G401 (cell line): Measurements from ENCODE around the gene MCM5. TPM values are rescaled to one million over a fixed set of nuclear protein-coding genes. Genes with fewer than 3 reads are reported as not detected.
"Not testable (repeated sequence)": the region's sequence is repeated elsewhere in the genome, so short reads cannot be mapped to it uniquely, and the experiment has no call there.

Experiments used
- DNase-seq: peaks from one replicate; pipeline ENCODE4 v3.0.0-alpha.2; 2015; ENCODE audit warnings: low spot score
- in situ Hi-C: cut with HindIII; loops from 2 replicates; pipeline ENCODE4 v1.10.0; 2016; ENCODE audit warnings: low sequenced_read_pairs, mixed read lengths
- total RNA-seq: library from RNA; depleted of rRNA; stranded (reverse); fragments of >200 nt; shearing (Covaris generic); gene quantifications from 2 replicates; pipeline ENCODE4 v1.2.3, GENCODE V29; 2014

The MCM5 gene
- total RNA-seq, 1 experiment from 2014 or later, result 200 TPM

GRCh38 chr22:35444685-35445399 lies 44.9 kb downstream of the MCM5 start:
- in situ Hi-C loops, result no loop called here
- no peak for DNase-seq

- DNase-seq, result no peak
- in situ Hi-C loops, result no loop called here
These were observed 46.0 kb downstream of the MCM5 start for GRCh38 chr22:35445933-35446332.

- in situ Hi-C loops, result no loop called here
- DNase-seq, result no peak
These were observed 46.4 kb downstream of the MCM5 start for GRCh38 chr22:35446365-35446764.

- no peak for DNase-seq
- in situ Hi-C loops, result no loop called here
These were observed 48.6 kb downstream of the MCM5 start for GRCh38 chr22:35448523-35448922.

- in situ Hi-C loops, result no loop called here
- no peak for DNase-seq
These were observed 50.1 kb downstream of the MCM5 start for GRCh38 chr22:35449829-35450689.

- DNase-seq, result no peak
- in situ Hi-C loops, result no loop called here
These were observed 51.1 kb downstream of the MCM5 start for GRCh38 chr22:35450824-35451569.

- in situ Hi-C loops, result no loop called here
- DNase-seq, result no peak
These were observed 51.7 kb downstream of the MCM5 start for GRCh38 chr22:35451592-35451991.

GRCh38 chr22:35452351-35452781 lies 52.4 kb downstream of the MCM5 start:
- in situ Hi-C loops, result no loop called here
- no peak for DNase-seq

- DNase-seq, result no peak
- in situ Hi-C loops, result no loop called here
These were observed 53.1 kb downstream of the MCM5 start for GRCh38 chr22:35452810-35453743.

- no peak for DNase-seq
These were observed 54.6 kb downstream of the MCM5 start for GRCh38 chr22:35454416-35455054.

GRCh38 chr22:35455529-35455928 lies 55.6 kb downstream of the MCM5 start:
- in situ Hi-C loops, result no loop called here
- DNase-seq, result no peak

More at GRCh38 chr22:35454416-35455054, 54.6 kb downstream of the MCM5 start:
- in situ Hi-C loops, result no loop called here

GRCh38 chr22:35456757-35457156 lies 56.8 kb downstream of the MCM5 start:
- in situ Hi-C loops, result no loop called here

GRCh38 chr22:35457729-35458546 lies 58.0 kb downstream of the MCM5 start:
- in situ Hi-C loops, result no loop called here
- DNase-seq, result no peak

More at GRCh38 chr22:35456757-35457156, 56.8 kb downstream of the MCM5 start:
- DNase-seq, result no peak

- DNase-seq, result no peak
- in situ Hi-C loops, result no loop called here
These were observed 58.8 kb downstream of the MCM5 start for GRCh38 chr22:35458547-35459422.

GRCh38 chr22:35459423-35459894 lies 59.5 kb downstream of the MCM5 start:
- in situ Hi-C loops, result no loop called here
- DNase-seq, result no peak

- in situ Hi-C loops, result not testable (repeated sequence)
These were observed 60.0 kb downstream of the MCM5 start for GRCh38 chr22:35459976-35460375.

More at GRCh38 chr22:35459976-35460375, 60.0 kb downstream of the MCM5 start:
- DNase-seq, result not testable (repeated sequence)
